HL-60 (cell line): ENCODE measurements around the gene MBNL1.

ENCODE experiments used
- DNase-seq, 2 experiments: peaks; one replicate each; pipeline ENCODE4 v3.0.0-alpha.2; 2010 to 2020; ENCODE audit warnings: low read depth in 1 of 2, low spot score in 1 of 2
- H3K27ac ChIP-seq: fragments of 250-450 bp; sonication (Bioruptor Pico); replicated peaks from 2 replicates; pipeline ENCODE4 v1.5.1; 2020; ENCODE audit warnings: mild to moderate bottlenecking, moderate library complexity
- H3K27me3 ChIP-seq: fragments of 250-450 bp; sonication (Bioruptor Pico); 2 replicates; pipeline ENCODE4 v1.5.1; 2021; ENCODE audit warnings: mild to moderate bottlenecking, moderate library complexity; ENCODE audit not compliant: insufficient read depth, poor library complexity, severe bottlenecking
- H3K4me3 ChIP-seq: replicated peaks from 2 replicates; pipeline ENCODE4 v1.5.1; 2011; ENCODE audit warnings: mild to moderate bottlenecking, control low read depth, low read length; ENCODE audit not compliant: insufficient read depth
- CTCF ChIP-seq: IDR thresholded peaks from one replicate; pipeline ENCODE4 v1.5.1; 2011; ENCODE audit warnings: low read length, control low read depth, inconsistent platforms; ENCODE audit not compliant: insufficient read depth
- GABPA ChIP-seq: IDR thresholded peaks from 2 replicates; pipeline ENCODE4 v1.6.1; 2012; ENCODE audit warnings: low read depth
- POLR2AphosphoS5 ChIP-seq: IDR thresholded peaks from 2 replicates; pipeline ENCODE4 v1.6.1; 2012; ENCODE audit warnings: low read depth
- REST ChIP-seq: IDR thresholded peaks from 2 replicates; pipeline ENCODE4 v1.6.1; 2012; ENCODE audit warnings: low read depth; ENCODE audit not compliant: insufficient replicate concordance
- SPI1 ChIP-seq: IDR thresholded peaks from 2 replicates; pipeline ENCODE4 v1.6.1; 2012; ENCODE audit warnings: low read depth, mild to moderate bottlenecking, borderline replicate concordance

Gene MBNL1

DNA sequence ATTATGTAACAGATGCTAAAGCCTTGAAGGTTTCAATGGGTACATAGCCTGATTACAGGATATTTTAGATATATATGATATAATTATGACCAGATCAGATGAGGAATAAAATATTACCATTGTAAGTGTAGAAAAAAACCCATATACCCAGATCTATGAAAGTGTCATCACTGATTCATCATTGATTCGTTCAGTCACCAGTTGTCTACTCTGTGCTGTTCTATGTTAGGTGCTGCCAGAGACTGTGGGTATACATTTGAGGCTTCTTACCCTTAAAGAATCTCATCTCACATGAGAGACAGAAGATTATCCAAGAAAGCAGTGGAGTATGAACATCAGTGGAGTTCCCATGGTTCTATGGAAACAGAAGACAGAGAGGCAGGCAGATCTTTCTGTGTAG lies 92.2 kb downstream of the MBNL1 start:
- Histone ChIP-seq H3K27ac (no peak overlapping the region), H3K27me3 (no peaks in the 10 kb centered on the region), H3K4me3 (no peak overlapping the region)
- TF ChIP-seq CTCF (no peak), REST (no peak), POLR2AphosphoS5 (no peak), SPI1 (no peak)
- no peak for DNase-seq

DNA sequence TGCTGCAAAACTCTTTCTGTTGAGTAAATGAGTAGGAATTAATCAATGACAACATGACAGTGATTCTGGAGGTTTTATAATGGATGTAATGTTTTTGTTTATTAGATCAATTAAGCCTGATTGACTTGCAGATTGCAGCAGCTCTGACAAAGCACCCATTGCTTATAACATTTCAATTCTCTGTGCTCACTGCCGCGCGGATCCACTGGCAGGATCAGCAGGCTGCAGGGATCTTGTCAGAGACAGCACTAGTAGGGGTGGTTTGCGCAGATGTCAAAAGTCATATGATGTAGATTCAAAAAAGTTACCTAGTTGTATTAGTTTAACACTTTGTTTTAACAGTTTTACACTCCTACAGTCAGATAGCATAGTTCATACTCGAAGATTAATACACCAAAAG lies 93.4 kb downstream of the MBNL1 start:
- DNase-seq, result no peak
- TF ChIP-seq REST, result no peak
- no peak for TF ChIP-seq CTCF
- TF ChIP-seq GABPA, result no peak
- TF ChIP-seq POLR2AphosphoS5, result no peak
- TF ChIP-seq SPI1, result no peak
- H3K27ac ChIP-seq, result no peak overlapping the region
- no peaks in the 10 kb centered on the region for H3K27me3 ChIP-seq
- no peak overlapping the region for H3K4me3 ChIP-seq

DNA sequence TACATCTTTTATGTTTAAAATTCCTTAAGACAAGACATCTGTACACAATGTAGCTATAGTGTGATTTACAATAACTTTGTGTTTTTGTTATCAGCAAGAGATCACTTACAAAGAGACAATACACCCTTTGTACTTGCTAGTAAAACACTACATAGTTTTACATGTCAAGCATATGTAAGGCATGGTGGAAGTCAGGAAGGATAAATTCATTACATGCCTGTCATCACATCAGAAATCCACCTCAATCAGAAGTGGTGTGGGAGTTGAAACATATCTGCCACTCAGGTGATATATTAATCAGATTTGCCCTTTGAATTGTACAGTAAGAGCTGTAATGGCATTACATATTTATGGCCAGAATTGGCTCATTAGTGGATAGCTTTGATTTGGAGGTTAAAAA lies 95.5 kb downstream of the MBNL1 start:
- Histone ChIP-seq H3K27me3 (no peaks in the 10 kb centered on the region), H3K4me3 (no peak overlapping the region), H3K27ac (no peak overlapping the region)
- TF ChIP-seq SPI1 (no peak), REST (no peak), CTCF (no peak), POLR2AphosphoS5 (no peak), GABPA (no peak)
- DNase-seq, result no peak
